ENCODE results near the gene ZFPM1. TPM values are rescaled to one million over a fixed set of nuclear protein-coding genes. Genes with fewer than 3 reads are reported as not detected.

Gene ZFPM1
- total RNA-seq, 1 donor from 2014 or later: 5.6 TPM

GRCh38 chr16:88552166-88552565 is 99.1 kb downstream of the ZFPM1 start:
- H3K27me3 ChIP-seq (ENCODE audit: low read depth): peaks cover 17% of the 10 kb centered on the region

DNA sequence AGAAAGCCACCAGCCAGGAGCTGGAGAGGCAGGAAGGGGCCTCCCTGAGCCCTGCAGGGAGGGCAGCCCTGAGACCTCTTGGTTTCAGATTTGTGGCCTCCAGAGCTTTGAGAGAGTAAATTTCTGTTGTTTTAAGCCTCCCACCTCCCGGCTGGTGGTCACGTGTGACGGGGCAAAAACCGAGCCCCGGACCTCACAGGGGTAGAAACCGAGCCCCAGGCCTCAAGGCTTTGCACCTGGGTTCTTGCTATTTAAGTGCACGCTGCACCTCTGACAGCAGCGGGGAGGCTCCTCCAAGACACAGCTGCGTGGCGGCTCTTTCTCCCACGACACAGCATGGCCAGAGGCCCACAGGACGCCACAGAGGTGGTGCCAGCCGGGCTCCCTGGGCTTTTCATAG is 99.7 kb downstream of the ZFPM1 start:
- ATAC-seq (no peak), DNase-seq (no peak)
- Histone ChIP-seq H3K4me1 (no peaks in the 10 kb centered on the region), H3K4me3 (no peak overlapping the region), H3K36me3 (no peaks in the 10 kb centered on the region), H3K9me3 (no peaks in the 10 kb centered on the region), H3K27ac (no peak overlapping the region), H3K27me3 (ENCODE audit: low read depth) (peaks cover 16% of the 10 kb centered on the region)
- TF ChIP-seq, protein P1, sequence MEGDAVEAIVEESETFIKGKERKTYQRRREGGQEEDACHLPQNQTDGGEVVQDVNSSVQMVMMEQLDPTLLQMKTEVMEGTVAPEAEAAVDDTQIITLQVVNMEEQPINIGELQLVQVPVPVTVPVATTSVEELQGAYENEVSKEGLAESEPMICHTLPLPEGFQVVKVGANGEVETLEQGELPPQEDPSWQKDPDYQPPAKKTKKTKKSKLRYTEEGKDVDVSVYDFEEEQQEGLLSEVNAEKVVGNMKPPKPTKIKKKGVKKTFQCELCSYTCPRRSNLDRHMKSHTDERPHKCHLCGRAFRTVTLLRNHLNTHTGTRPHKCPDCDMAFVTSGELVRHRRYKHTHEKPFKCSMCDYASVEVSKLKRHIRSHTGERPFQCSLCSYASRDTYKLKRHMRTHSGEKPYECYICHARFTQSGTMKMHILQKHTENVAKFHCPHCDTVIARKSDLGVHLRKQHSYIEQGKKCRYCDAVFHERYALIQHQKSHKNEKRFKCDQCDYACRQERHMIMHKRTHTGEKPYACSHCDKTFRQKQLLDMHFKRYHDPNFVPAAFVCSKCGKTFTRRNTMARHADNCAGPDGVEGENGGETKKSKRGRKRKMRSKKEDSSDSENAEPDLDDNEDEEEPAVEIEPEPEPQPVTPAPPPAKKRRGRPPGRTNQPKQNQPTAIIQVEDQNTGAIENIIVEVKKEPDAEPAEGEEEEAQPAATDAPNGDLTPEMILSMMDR (IDR thresholded peaks at IDR 0.05): no peak
- intact Hi-C loops (cut with DNase I): no loop called here

More at GRCh38 chr16:88552166-88552565, 99.1 kb downstream of the ZFPM1 start:
- DNase-seq (no peak), ATAC-seq (no peak)
- Histone ChIP-seq H3K4me3 (no peak overlapping the region), H3K9me3 (no peaks in the 10 kb centered on the region), H3K27ac (no peak overlapping the region), H3K36me3 (no peaks in the 10 kb centered on the region), H3K4me1 (no peaks in the 10 kb centered on the region)
- intact Hi-C loops (cut with DNase I): no loop called here
- TF ChIP-seq, protein P1 (IDR thresholded peaks at IDR 0.05): no peak

DNA sequence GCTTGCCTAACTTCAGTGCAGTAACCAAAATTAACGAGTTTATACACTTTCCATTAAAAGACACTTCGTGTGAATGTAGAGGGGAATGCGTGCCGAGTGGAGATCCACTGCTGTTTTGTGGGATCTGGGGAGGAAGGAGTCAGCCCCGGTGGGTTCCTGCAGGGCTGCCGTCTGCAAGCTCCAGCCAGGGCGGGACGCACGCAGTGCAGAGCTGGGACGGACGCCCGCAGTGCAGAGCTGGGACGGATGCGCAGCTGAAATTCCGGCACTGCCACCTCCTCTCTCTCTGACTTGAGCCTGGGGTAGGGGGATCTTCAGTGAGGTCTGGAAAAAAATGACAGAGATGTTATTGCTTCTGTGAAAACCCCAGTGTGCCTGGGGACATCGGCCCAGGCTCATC is 100.7 kb downstream of the ZFPM1 start:
- H3K4me3 ChIP-seq: no peak overlapping the region
- TF ChIP-seq, protein P1 (IDR thresholded peaks at IDR 0.05): no peak
- no peak overlapping the region for H3K27ac ChIP-seq
- ATAC-seq: no peak
- H3K9me3 ChIP-seq: no peaks in the 10 kb centered on the region
- intact Hi-C loops (cut with DNase I): no loop called here
- peaks cover 7% of the 10 kb centered on the region for H3K27me3 ChIP-seq (ENCODE audit: low read depth)
- H3K4me1 ChIP-seq: no peaks in the 10 kb centered on the region
- DNase-seq: no peak
- H3K36me3 ChIP-seq: no peaks in the 10 kb centered on the region

DNA sequence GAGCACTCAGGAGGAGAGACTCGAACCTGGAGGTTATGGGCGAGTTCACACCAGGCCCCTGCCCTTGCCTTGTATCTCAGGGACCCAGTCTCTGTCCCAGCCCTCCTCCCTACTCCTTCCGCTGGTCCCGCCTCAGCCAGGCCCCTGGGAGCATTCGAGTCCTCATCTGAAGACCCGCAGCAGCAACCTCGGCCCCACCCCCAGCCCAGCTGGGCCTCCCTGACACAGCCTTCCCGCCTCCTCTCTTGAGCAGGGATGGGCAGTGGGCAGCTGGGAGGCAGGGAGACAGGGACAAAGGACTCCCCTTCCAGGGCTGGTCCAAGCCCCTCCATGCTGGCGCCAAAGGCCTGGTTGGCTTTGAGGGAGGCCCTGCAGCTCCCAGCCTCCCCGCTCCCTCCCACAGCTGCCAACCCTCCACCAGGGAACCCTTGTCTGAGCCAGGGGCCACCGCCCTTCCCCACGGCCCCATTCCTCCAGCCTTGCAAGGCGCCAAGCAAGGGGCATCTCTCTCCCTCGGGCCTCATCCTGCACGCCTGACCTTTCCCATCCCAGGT is 101.7 kb downstream of the ZFPM1 start:
- H3K27ac ChIP-seq: no peak overlapping the region
- ATAC-seq (no peak), DNase-seq (no peak)
- no peaks in the 10 kb centered on the region for H3K9me3 ChIP-seq
- peaks cover 6% of the 10 kb centered on the region for H3K27me3 ChIP-seq (ENCODE audit: low read depth)
- intact Hi-C loops (cut with DNase I): no loop called here
- H3K36me3 ChIP-seq: no peaks in the 10 kb centered on the region
- no peak overlapping the region for H3K4me3 ChIP-seq
- no peaks in the 10 kb centered on the region for H3K4me1 ChIP-seq
- TF ChIP-seq, protein P1 (IDR thresholded peaks at IDR 0.05): no peak

DNA sequence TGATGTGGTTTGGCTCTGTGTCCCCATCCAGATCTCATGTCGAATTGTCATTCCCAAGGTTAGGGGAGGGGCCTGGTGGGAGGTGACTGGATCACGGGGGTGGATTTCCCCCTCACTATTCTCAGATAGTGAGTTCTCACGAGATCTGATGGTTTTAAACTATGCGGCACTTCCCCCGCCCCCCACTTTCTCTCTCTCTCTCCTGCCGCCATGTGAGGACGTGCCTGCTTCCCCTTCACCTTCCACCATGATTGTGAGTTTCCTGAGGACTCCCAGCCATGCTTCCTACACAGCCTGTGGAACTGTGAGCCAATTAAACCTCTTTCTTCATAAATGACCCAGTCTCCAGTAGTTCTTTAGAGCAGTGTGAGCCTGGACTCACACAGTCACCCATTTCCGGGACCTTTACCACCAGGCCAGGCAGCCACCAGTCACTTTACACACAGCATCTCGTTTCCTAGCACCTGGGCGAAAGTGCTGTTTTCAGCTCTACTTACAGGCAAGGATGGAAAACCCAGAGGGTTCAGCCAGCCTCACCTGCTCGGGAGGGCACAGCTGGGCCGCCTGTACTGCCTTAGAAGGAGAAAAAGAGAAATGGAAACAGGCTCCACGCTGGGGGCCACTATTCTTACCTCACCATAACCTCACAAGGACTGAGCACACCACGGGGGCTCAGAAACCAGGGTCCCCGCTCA is 103.4 kb downstream of the ZFPM1 start:
- Histone ChIP-seq H3K36me3 (no peaks in the 10 kb centered on the region), H3K27me3 (ENCODE audit: low read depth) (peaks cover 12% of the 10 kb centered on the region), H3K9me3 (no peaks in the 10 kb centered on the region), H3K4me3 (no peak overlapping the region), H3K27ac (no peak overlapping the region), H3K4me1 (no peaks in the 10 kb centered on the region)
- no peak for DNase-seq
- TF ChIP-seq, protein P1 (IDR thresholded peaks at IDR 0.05): no peak
- intact Hi-C loops (cut with DNase I): no loop called here
- no peak for ATAC-seq

Data from lower lobe of right lung (tissue), 2 donors.